ENCODE data around the gene PRRT2. TPM values are rescaled to one million over a fixed set of nuclear protein-coding genes. Genes with fewer than 3 reads are reported as not detected.
"Not testable (repeated sequence)": the region's sequence is repeated elsewhere in the genome, so short reads cannot be mapped to it uniquely, and the experiment has no call there.

Gene PRRT2
- total RNA-seq, 4 donors from 2014 or later: 1.4 to 6.0 (median 1.9) TPM; not detected in 1

DNA sequence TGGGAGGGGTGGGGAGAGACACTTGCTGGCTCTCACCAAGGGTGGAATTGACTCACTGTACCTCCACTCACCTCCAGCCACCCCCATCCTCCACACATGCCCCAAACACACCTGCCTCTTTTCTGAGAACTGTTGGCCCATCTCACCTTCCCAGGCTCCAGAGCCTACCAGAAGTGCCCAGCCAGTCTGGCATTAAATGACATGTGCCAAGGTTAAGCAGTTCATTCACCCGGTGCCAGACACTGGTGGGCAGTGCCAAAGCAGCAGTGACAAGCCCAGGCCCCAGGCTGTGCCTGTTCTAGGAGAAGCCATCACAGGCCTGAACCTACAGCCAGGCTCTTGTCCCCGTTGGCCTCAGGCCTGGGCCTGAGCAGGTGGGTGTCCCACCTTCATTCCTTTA, 19.5 kb downstream of the PRRT2 start:
- no peak overlapping the region for H3K4me3 ChIP-seq
- H3K27ac ChIP-seq: no peak overlapping the region
- H3K9me3 ChIP-seq: no peaks in the 10 kb centered on the region
- no peak for DNase-seq
- H3K27me3 ChIP-seq: no peaks in the 10 kb centered on the region
- peaks cover 20 to 38% (median 34%) of the 10 kb centered on the region in 4 donors for H3K4me1 ChIP-seq
- in situ Hi-C loops (cut with MboI; ENCODE audit: low pct_ligation_motif_present in 1 of 4, low pct_unique_long_range_greater_than_20kb in 1 of 4, low sequenced_read_pairs in 3 of 4) (no loop called here), intact Hi-C loops (cut with DNase I; ENCODE audit: low total_unique reads) (no loop called here)
- TF ChIP-seq EP300 (IDR thresholded peaks at IDR 0.05; ENCODE audit: low read depth) (no peak), POLR2AphosphoS5 (IDR thresholded peaks at IDR 0.05) (no peak), POLR2A (IDR thresholded peaks at IDR 0.05) (no peak)
- TF ChIP-seq, protein P1, sequence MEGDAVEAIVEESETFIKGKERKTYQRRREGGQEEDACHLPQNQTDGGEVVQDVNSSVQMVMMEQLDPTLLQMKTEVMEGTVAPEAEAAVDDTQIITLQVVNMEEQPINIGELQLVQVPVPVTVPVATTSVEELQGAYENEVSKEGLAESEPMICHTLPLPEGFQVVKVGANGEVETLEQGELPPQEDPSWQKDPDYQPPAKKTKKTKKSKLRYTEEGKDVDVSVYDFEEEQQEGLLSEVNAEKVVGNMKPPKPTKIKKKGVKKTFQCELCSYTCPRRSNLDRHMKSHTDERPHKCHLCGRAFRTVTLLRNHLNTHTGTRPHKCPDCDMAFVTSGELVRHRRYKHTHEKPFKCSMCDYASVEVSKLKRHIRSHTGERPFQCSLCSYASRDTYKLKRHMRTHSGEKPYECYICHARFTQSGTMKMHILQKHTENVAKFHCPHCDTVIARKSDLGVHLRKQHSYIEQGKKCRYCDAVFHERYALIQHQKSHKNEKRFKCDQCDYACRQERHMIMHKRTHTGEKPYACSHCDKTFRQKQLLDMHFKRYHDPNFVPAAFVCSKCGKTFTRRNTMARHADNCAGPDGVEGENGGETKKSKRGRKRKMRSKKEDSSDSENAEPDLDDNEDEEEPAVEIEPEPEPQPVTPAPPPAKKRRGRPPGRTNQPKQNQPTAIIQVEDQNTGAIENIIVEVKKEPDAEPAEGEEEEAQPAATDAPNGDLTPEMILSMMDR (IDR thresholded peaks at IDR 0.05): no peak
- peaks cover 0 to 54% (median 27%) of the 10 kb centered on the region in 4 donors for H3K36me3 ChIP-seq
- WGBS, 2 donors (ENCODE audit: low coverage in 1 of 2): 74% methylated on average over 2 of the region's 2 CpGs; no CpG with 5 or more reads in 1 of the 2 donors

GRCh38 chr16:29833219-29833618, 21.2 kb downstream of the PRRT2 start:
- in situ Hi-C loops (cut with MboI; ENCODE audit: low pct_ligation_motif_present in 1 of 4, low pct_unique_long_range_greater_than_20kb in 1 of 4, low sequenced_read_pairs in 3 of 4); H3K27me3 ChIP-seq; DNase-seq; H3K9me3 ChIP-seq; intact Hi-C loops (cut with DNase I; ENCODE audit: low total_unique reads); H3K27ac ChIP-seq; H3K4me3 ChIP-seq: not testable (repeated sequence)
- peaks cover 8 to 21% (median 19%) of the 10 kb centered on the region in 4 donors for H3K4me1 ChIP-seq
- 99 to 100% methylated on average over 3 to 4 of the region's 4 CpGs for WGBS, 2 donors (ENCODE audit: low coverage in 1 of 2)
- H3K36me3 ChIP-seq: peaks cover 0 to 71% (median 35%) of the 10 kb centered on the region in 4 donors

DNA sequence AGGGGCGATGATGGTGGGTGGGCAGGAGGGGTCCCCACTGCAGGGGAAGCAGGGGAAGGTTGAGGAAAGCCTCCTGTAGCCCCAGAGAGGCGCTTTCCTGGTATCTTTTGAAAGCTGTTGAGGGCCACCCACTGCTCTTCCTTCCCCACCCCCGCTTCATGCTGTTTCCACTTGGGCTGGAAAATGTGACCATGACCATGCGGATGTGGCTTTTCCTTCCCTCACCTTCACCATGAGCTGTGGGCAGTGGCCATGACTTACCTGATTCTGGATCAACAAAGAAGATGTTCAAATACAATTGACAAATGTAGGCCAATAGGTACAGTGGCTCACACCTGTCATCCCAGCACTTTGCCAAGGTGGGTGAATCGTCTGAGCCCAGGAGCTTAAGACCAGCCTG, 22.1 kb downstream of the PRRT2 start:
- TF ChIP-seq, protein P1 (IDR thresholded peaks at IDR 0.05): no peak
- no peak for TF ChIP-seq POLR2A (IDR thresholded peaks at IDR 0.05)
- no peak for TF ChIP-seq EP300 (IDR thresholded peaks at IDR 0.05; ENCODE audit: low read depth)
- TF ChIP-seq POLR2AphosphoS5 (IDR thresholded peaks at IDR 0.05): no peak
- H3K9me3 ChIP-seq: no peaks in the 10 kb centered on the region
- DNase-seq: no peak
- H3K4me1 ChIP-seq: peaks cover 0 to 13% (median 10%) of the 10 kb centered on the region in 4 donors
- H3K4me3 ChIP-seq: no peak overlapping the region
- H3K27me3 ChIP-seq: no peaks in the 10 kb centered on the region
- no peak overlapping the region for H3K27ac ChIP-seq
- in situ Hi-C loops (cut with MboI; ENCODE audit: low pct_ligation_motif_present in 1 of 4, low pct_unique_long_range_greater_than_20kb in 1 of 4, low sequenced_read_pairs in 3 of 4): no loop called here
- H3K36me3 ChIP-seq: peaks cover 0 to 79% (median 39%) of the 10 kb centered on the region in 4 donors
- WGBS, 2 donors (ENCODE audit: low coverage in 1 of 2): 94% methylated on average over 5 of the region's 5 CpGs; no CpG with 5 or more reads in 1 of the 2 donors
- intact Hi-C loops (cut with DNase I; ENCODE audit: low total_unique reads): no loop called here

GRCh38 chr16:29835926-29836325, 23.9 kb downstream of the PRRT2 start:
- Histone ChIP-seq H3K27ac (no peak overlapping the region), H3K9me3 (no peaks in the 10 kb centered on the region), H3K27me3 (no peaks in the 10 kb centered on the region), H3K36me3 (peaks cover 0 to 88% (median 42%) of the 10 kb centered on the region in 4 donors), H3K4me1 (no peaks in the 10 kb centered on the region), H3K4me3 (no peak overlapping the region)
- DNase-seq: no peak
- intact Hi-C loops (cut with DNase I; ENCODE audit: low total_unique reads): no loop called here
- no peak for TF ChIP-seq POLR2A (IDR thresholded peaks at IDR 0.05)
- TF ChIP-seq, protein P1 (IDR thresholded peaks at IDR 0.05): no peak
- TF ChIP-seq EP300 (IDR thresholded peaks at IDR 0.05; ENCODE audit: low read depth): no peak
- TF ChIP-seq POLR2AphosphoS5 (IDR thresholded peaks at IDR 0.05): no peak
- 89 to 100% methylated on average over 1 to 7 of the region's 7 CpGs for WGBS, 2 donors (ENCODE audit: low coverage in 1 of 2)
- in situ Hi-C loops (cut with MboI; ENCODE audit: low pct_ligation_motif_present in 1 of 4, low pct_unique_long_range_greater_than_20kb in 1 of 4, low sequenced_read_pairs in 3 of 4): no loop called here

DNA sequence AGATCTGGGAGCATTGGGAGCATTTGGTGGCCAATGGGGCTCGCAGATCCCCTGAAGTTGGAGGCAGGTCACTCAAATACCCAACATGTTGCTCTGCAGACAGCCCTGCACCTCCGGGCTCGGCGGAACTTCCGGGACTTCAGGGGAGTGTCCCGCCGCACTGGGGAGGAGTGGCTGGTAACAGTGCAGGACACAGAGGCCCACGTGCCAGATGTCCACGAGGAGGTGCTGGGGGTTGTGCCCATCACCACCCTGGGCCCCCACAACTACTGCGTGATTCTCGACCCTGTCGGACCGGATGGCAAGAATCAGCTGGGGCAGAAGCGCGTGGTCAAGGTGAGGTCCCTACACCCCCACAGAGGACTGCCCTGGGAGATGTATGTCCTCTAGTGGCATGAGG, 24.6 kb downstream of the PRRT2 start:
- WGBS, 2 donors (ENCODE audit: low coverage in 1 of 2): 91% methylated on average over 15 of the region's 15 CpGs; no CpG with 5 or more reads in 1 of the 2 donors
- Histone ChIP-seq H3K4me3 (no peak overlapping the region), H3K9me3 (no peaks in the 10 kb centered on the region), H3K27me3 (no peaks in the 10 kb centered on the region), H3K36me3 (peaks cover 0 to 88% (median 42%) of the 10 kb centered on the region in 4 donors), H3K27ac (no peak overlapping the region), H3K4me1 (no peaks in the 10 kb centered on the region)
- no peak for DNase-seq
- intact Hi-C loops (cut with DNase I; ENCODE audit: low total_unique reads): no loop called here
- no peak for TF ChIP-seq POLR2AphosphoS5 (IDR thresholded peaks at IDR 0.05)
- no peak for TF ChIP-seq EP300 (IDR thresholded peaks at IDR 0.05; ENCODE audit: low read depth)
- no peak for TF ChIP-seq POLR2A (IDR thresholded peaks at IDR 0.05)
- TF ChIP-seq, protein P1 (IDR thresholded peaks at IDR 0.05): no peak
- in situ Hi-C loops (cut with MboI; ENCODE audit: low pct_ligation_motif_present in 1 of 4, low pct_unique_long_range_greater_than_20kb in 1 of 4, low sequenced_read_pairs in 3 of 4): no loop called here

Measured in transverse colon (tissue), 4 donors.